WTC11 (cell line): ENCODE data around the gene KLHL26.

Source experiments
- EMX1 ChIP-seq: fragments of 250-450 bp; sonication (Bioruptor Pico); IDR thresholded peaks from 2 replicates; pipeline ENCODE4 v1.8.0; 2021; ENCODE audit warnings: mild to moderate bottlenecking
- ETV6 ChIP-seq: sonication (generic); formaldehyde crosslinking; IDR thresholded peaks from 2 replicates; pipeline ENCODE4 v1.8.1; 2022; ENCODE audit warnings: mild to moderate bottlenecking, missing genetic modification reagents
- NFE2L1 ChIP-seq: sonication (generic); formaldehyde crosslinking; IDR thresholded peaks from 2 replicates; pipeline ENCODE4 v1.8.1; 2023; ENCODE audit warnings: missing genetic modification reagents
- ZNF121 ChIP-seq: sonication (generic); formaldehyde crosslinking; IDR thresholded peaks from 2 replicates; pipeline ENCODE4 v1.8.0; 2023; ENCODE audit warnings: missing genetic modification reagents
- TF ChIP-seq, protein P1 (sequence below): fragments of 200-600 bp; IDR thresholded peaks from 2 replicates; pipeline ENCODE4 v1.8.0; 2022; ENCODE audit warnings: antibody characterized with exemption
- TF ChIP-seq, protein P2 (sequence below): sonication (generic); formaldehyde crosslinking; IDR thresholded peaks from 2 replicates; pipeline ENCODE4 v1.8.0; 2023; ENCODE audit warnings: missing genetic modification reagents
- TF ChIP-seq, protein P3 (sequence below): fragments of 250-450 bp; sonication (Bioruptor Pico); IDR thresholded peaks from 2 replicates; pipeline ENCODE4 v1.9.0; 2021; ENCODE audit warnings: mild to moderate bottlenecking
- TF ChIP-seq, protein P4 (sequence below): sonication (generic); formaldehyde crosslinking; IDR thresholded peaks from 2 replicates; pipeline ENCODE4 v1.8.1; 2023; ENCODE audit warnings: mild to moderate bottlenecking, missing genetic modification reagents
- TF ChIP-seq, protein P5 (sequence below): sonication (generic); formaldehyde crosslinking; IDR thresholded peaks from 2 replicates; pipeline ENCODE4 v1.8.1; 2022; ENCODE audit warnings: low read depth, mild to moderate bottlenecking, moderate library complexity, missing genetic modification reagents, borderline replicate concordance
- TF ChIP-seq, protein P6 (sequence below): sonication (generic); formaldehyde crosslinking; IDR thresholded peaks from 2 replicates; pipeline ENCODE4 v1.8.1; 2023; ENCODE audit warnings: mild to moderate bottlenecking, missing genetic modification reagents, moderate library complexity

DNA sequence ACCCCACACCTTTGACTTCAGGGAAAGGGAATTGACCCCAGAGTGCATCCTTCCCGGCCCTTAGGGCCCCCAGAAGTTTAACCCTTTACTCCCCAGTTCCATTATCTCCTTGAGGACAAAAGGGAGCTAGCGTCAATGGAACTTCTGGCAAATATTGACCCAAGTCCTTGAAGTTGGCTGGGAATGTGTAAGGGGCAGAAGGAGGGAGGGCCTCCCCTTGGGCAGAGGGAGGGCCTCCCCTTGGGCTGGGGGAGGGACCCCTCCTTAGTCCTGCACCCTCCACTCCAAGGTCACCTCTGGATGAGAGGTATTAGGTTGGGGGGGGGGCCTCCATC, 27.1 kb upstream of the KLHL26 start:
- TF ChIP-seq ETV6 (no peak), EMX1 (no peak), ZNF121 (no peak), NFE2L1 (no peak)
- TF ChIP-seq, protein P1, sequence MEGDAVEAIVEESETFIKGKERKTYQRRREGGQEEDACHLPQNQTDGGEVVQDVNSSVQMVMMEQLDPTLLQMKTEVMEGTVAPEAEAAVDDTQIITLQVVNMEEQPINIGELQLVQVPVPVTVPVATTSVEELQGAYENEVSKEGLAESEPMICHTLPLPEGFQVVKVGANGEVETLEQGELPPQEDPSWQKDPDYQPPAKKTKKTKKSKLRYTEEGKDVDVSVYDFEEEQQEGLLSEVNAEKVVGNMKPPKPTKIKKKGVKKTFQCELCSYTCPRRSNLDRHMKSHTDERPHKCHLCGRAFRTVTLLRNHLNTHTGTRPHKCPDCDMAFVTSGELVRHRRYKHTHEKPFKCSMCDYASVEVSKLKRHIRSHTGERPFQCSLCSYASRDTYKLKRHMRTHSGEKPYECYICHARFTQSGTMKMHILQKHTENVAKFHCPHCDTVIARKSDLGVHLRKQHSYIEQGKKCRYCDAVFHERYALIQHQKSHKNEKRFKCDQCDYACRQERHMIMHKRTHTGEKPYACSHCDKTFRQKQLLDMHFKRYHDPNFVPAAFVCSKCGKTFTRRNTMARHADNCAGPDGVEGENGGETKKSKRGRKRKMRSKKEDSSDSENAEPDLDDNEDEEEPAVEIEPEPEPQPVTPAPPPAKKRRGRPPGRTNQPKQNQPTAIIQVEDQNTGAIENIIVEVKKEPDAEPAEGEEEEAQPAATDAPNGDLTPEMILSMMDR: no peak
- TF ChIP-seq, protein P2, sequence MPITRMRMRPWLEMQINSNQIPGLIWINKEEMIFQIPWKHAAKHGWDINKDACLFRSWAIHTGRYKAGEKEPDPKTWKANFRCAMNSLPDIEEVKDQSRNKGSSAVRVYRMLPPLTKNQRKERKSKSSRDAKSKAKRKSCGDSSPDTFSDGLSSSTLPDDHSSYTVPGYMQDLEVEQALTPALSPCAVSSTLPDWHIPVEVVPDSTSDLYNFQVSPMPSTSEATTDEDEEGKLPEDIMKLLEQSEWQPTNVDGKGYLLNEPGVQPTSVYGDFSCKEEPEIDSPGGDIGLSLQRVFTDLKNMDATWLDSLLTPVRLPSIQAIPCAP (CRISPR knock-in tag): no peak
- TF ChIP-seq, protein P3, sequence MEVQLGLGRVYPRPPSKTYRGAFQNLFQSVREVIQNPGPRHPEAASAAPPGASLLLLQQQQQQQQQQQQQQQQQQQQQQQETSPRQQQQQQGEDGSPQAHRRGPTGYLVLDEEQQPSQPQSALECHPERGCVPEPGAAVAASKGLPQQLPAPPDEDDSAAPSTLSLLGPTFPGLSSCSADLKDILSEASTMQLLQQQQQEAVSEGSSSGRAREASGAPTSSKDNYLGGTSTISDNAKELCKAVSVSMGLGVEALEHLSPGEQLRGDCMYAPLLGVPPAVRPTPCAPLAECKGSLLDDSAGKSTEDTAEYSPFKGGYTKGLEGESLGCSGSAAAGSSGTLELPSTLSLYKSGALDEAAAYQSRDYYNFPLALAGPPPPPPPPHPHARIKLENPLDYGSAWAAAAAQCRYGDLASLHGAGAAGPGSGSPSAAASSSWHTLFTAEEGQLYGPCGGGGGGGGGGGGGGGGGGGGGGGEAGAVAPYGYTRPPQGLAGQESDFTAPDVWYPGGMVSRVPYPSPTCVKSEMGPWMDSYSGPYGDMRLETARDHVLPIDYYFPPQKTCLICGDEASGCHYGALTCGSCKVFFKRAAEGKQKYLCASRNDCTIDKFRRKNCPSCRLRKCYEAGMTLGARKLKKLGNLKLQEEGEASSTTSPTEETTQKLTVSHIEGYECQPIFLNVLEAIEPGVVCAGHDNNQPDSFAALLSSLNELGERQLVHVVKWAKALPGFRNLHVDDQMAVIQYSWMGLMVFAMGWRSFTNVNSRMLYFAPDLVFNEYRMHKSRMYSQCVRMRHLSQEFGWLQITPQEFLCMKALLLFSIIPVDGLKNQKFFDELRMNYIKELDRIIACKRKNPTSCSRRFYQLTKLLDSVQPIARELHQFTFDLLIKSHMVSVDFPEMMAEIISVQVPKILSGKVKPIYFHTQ (CRISPR knock-in tag): no peak
- TF ChIP-seq, protein P4, sequence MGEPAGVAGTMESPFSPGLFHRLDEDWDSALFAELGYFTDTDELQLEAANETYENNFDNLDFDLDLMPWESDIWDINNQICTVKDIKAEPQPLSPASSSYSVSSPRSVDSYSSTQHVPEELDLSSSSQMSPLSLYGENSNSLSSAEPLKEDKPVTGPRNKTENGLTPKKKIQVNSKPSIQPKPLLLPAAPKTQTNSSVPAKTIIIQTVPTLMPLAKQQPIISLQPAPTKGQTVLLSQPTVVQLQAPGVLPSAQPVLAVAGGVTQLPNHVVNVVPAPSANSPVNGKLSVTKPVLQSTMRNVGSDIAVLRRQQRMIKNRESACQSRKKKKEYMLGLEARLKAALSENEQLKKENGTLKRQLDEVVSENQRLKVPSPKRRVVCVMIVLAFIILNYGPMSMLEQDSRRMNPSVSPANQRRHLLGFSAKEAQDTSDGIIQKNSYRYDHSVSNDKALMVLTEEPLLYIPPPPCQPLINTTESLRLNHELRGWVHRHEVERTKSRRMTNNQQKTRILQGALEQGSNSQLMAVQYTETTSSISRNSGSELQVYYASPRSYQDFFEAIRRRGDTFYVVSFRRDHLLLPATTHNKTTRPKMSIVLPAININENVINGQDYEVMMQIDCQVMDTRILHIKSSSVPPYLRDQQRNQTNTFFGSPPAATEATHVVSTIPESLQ (CRISPR knock-in tag): no peak
- TF ChIP-seq, protein P5, sequence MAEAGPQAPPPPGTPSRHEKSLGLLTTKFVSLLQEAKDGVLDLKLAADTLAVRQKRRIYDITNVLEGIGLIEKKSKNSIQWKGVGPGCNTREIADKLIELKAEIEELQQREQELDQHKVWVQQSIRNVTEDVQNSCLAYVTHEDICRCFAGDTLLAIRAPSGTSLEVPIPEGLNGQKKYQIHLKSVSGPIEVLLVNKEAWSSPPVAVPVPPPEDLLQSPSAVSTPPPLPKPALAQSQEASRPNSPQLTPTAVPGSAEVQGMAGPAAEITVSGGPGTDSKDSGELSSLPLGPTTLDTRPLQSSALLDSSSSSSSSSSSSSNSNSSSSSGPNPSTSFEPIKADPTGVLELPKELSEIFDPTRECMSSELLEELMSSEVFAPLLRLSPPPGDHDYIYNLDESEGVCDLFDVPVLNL (CRISPR knock-in tag): no peak
- TF ChIP-seq, protein P6, sequence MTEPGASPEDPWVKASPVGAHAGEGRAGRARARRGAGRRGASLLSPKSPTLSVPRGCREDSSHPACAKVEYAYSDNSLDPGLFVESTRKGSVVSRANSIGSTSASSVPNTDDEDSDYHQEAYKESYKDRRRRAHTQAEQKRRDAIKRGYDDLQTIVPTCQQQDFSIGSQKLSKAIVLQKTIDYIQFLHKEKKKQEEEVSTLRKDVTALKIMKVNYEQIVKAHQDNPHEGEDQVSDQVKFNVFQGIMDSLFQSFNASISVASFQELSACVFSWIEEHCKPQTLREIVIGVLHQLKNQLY (CRISPR knock-in tag): no peak
